ENCODE data around the gene TPH2.

The TPH2 gene

GRCh38 chr12:71942259-71942658 is 3.6 kb downstream of the TPH2 start:
- no peak for TF ChIP-seq FOXP2 (optimal IDR thresholded peaks at IDR 0.05; ENCODE audit: borderline replicate concordance, extremely low read depth, extremely low read length, insufficient read depth)
- TF ChIP-seq SIN3A (IDR thresholded peaks at IDR 0.05; ENCODE audit: borderline replicate concordance, insufficient read depth, low read length) = no peak
- TF ChIP-seq REST (IDR thresholded peaks at IDR 0.05; ENCODE audit: insufficient read depth in 1 of 2, low read depth in 2 of 2, low read length in 2 of 2) = no peak

DNA sequence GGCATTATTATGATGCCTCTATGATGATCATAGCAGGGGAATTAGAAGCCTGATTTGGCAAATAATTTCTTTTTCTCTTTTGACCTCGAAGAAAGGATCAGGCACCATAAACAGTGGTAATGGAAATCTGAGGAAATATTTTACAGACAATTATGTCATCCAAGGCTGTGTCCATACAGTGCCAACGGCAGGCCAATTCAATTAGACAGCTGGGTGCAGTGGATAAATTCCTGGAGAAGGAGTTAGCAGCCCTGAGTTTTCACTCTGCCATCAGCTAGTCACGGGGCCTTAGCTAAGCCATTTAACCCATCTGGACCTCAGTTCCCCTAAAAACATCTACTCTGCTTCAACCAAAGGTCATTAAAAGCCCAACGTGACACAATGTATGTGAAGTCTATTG is 4.1 kb downstream of the TPH2 start:
- TF ChIP-seq FOXP2 (optimal IDR thresholded peaks at IDR 0.05; ENCODE audit: borderline replicate concordance, extremely low read depth, extremely low read length, insufficient read depth) (no peak), SIN3A (IDR thresholded peaks at IDR 0.05; ENCODE audit: borderline replicate concordance, insufficient read depth, low read length) (no peak), POLR2AphosphoS5 (IDR thresholded peaks at IDR 0.05; ENCODE audit: low read depth, low read length) (no peak), REST (IDR thresholded peaks at IDR 0.05; ENCODE audit: insufficient read depth in 1 of 2, low read depth in 2 of 2, low read length in 2 of 2) (no peak), TAF1 (IDR thresholded peaks at IDR 0.05; ENCODE audit: borderline replicate concordance, insufficient read depth, low read length) (no peak)

DNA sequence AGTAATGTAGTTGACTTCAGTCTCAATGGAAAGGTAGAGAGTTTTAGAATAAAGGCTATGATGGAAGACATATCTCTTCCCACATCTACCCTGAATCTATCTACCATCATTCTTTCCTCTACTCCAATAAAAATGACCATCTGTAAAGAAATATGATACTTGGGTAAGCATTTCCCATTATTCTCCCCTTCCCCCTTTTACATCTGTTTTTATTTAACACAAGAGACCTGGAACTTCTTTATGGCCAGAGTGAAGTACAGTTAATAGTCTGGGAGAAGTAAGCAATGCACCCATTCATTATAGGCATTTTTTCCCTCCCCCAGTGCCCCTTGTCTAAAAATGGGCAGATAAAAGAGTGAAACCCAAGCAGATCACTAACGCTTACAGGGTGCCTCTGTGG is 6.5 kb downstream of the TPH2 start:
- TF ChIP-seq SIN3A (IDR thresholded peaks at IDR 0.05; ENCODE audit: borderline replicate concordance, insufficient read depth, low read length) (no peak), REST (IDR thresholded peaks at IDR 0.05; ENCODE audit: insufficient read depth in 1 of 2, low read depth in 2 of 2, low read length in 2 of 2) (no peak), FOXP2 (optimal IDR thresholded peaks at IDR 0.05; ENCODE audit: borderline replicate concordance, extremely low read depth, extremely low read length, insufficient read depth) (no peak), POLR2AphosphoS5 (IDR thresholded peaks at IDR 0.05; ENCODE audit: low read depth, low read length) (no peak), TAF1 (IDR thresholded peaks at IDR 0.05; ENCODE audit: borderline replicate concordance, insufficient read depth, low read length) (no peak)

DNA sequence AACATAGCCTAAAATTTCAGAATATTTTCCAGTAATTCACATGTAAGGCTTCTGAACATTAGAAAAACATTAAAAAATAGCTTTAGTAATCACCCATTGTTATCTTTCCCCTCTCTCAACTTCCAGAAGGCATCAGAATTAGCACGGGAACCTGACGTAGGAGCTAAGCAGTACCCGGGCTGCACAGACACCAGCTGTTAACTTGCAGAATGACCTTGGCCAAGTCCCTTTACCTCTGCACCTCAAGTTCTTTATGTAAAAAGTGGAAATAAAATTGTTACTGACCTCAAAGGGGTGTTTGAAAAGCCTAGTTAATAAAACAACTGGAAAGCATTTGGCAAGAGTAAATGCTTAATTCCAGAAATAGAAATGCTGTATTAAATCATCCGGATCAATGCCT is 7.2 kb downstream of the TPH2 start:
- TF ChIP-seq FOXP2 (optimal IDR thresholded peaks at IDR 0.05; ENCODE audit: borderline replicate concordance, extremely low read depth, extremely low read length, insufficient read depth) (no peak), REST (IDR thresholded peaks at IDR 0.05; ENCODE audit: insufficient read depth in 1 of 2, low read depth in 2 of 2, low read length in 2 of 2) (no peak), TAF1 (IDR thresholded peaks at IDR 0.05; ENCODE audit: borderline replicate concordance, insufficient read depth, low read length) (no peak), SIN3A (IDR thresholded peaks at IDR 0.05; ENCODE audit: borderline replicate concordance, insufficient read depth, low read length) (no peak)

DNA sequence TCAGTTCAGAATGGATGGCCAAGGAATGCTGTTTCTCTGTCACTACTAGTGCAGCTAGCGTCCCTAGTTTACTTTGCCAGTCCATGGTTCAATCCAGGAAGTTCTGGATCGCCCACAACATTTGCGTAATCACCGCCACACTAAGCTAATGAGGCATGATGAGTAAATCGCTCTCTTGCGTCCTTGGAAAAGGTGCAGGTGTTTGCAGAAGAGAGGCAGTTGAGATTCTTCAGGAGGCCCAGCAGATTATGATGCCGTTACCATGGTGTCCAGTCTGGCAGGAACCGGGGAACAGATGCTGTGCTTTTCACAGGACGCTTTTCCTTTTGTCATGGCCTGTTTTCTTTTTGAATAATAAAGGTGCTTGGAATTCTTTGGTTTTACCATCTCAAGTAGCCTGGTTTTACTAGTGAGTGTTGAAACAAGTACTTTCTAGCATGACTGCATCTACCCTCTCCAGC is 9.0 kb downstream of the TPH2 start:
- TF ChIP-seq SIN3A (IDR thresholded peaks at IDR 0.05; ENCODE audit: borderline replicate concordance, insufficient read depth, low read length) (no peak), FOXP2 (optimal IDR thresholded peaks at IDR 0.05; ENCODE audit: borderline replicate concordance, extremely low read depth, extremely low read length, insufficient read depth) (no peak), REST (IDR thresholded peaks at IDR 0.05; ENCODE audit: insufficient read depth in 1 of 2, low read depth in 2 of 2, low read length in 2 of 2) (no peak), POLR2AphosphoS5 (IDR thresholded peaks at IDR 0.05; ENCODE audit: low read depth, low read length) (no peak), TAF1 (IDR thresholded peaks at IDR 0.05; ENCODE audit: borderline replicate concordance, insufficient read depth, low read length) (no peak)

All from PFSK-1 (cell line).